Pons (tissue), 1 donor: ENCODE data around the gene CACNA1B.

ENCODE experiments used
- DNase-seq: peaks from one replicate; pipeline ENCODE4 v3.0.0-alpha.2; 2016; ENCODE audit warnings: low spot score

The CACNA1B gene

DNA sequence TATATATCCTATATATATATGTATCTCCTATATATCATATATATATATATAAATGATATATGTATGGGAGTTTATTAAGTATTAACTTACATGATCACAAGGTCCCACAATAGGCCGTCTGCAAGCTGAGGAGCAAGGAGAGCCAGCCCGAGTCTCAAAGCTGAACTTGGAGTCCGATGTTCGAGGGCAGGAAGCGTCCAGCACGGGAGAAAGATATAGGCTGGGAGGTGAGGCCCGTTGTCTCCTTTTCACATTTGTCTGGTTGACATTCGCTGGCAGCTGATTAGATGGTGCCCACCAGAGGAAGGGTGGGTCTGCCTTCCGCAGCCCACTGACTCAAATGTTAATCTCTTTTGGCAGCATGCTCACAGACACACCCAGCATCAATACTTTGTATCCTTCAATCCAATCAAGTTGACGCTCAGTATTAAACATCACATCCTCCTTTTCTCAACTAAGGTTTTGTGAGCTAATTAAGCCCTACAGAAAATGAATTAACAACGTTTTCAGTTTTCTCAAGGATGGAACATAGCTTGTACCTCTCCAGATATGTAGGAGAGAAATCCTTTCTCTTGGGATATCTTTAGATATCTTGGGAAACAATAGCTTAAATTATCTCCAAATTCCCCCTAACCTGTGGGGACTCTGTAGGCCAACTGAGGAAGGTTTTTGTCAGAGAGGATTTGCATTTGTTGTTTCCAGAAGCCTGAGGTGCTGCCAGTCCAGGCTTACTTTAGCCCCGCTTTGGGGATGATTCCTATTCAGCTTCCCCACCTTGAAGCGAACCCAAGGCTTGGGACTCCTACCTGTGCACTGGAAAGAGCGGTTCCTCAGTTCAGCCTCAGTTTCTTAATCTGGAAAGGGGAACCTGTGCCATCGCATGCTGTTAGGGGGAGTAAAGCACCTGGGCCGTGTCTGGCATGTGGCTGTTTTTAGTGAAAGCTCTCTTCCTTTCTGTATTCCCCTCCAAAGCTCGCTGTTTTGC lies 163.2 kb downstream of the CACNA1B start:
- DNase-seq: no peak

DNA sequence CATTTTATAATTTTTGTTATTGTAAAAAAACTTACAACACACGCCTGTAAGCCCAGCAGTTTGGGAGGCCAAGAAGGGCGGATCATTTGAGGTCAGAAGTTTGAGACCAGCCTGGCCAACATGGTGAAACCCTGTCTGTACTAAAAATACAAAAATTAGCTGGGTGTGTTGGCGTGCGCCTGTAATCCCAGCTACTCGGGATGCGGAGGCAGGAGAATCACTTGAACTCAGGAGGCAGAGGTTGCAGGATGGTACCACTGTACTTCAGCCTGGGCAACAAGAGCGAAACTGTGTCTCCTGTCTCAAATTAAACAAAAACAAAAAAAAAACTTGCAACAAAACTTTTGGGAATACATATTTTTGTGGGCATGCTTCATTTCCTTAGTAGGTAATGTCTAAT lies 164.6 kb downstream of the CACNA1B start:
- no peak for DNase-seq

DNA sequence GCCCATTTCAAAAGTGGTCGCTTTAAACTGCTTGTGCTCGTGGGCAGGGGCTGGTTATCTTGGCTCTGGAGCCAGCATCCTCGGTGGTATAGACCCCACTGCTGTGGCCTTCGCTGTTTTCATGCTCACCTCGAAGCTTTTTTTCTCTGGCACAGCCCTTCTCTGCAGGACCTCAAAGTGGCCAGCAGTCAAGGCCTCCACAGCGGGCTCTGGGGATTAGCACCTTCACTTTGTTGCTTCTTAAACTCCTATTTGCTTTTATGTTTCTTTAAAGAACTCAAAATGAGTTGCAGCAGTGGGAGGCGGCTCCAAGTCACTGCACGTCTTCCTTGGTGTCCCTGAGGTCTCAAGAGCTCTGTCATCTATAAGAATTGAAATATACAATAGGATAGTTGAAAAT lies 165.1 kb downstream of the CACNA1B start:
- no peak for DNase-seq

- no peak for DNase-seq
Observed at GRCh38 chr9:138043061-138043410, 165.5 kb downstream of the CACNA1B start.

GRCh38 chr9:138043411-138044345 lies 166.1 kb downstream of the CACNA1B start:
- DNase-seq: no peak

GRCh38 chr9:138044485-138045383 lies 167.2 kb downstream of the CACNA1B start:
- peak; percentile 36 for DNase-seq

GRCh38 chr9:138045541-138046490 lies 168.2 kb downstream of the CACNA1B start:
- no peak for DNase-seq

GRCh38 chr9:138046641-138047301 lies 169.2 kb downstream of the CACNA1B start:
- no peak for DNase-seq

DNA sequence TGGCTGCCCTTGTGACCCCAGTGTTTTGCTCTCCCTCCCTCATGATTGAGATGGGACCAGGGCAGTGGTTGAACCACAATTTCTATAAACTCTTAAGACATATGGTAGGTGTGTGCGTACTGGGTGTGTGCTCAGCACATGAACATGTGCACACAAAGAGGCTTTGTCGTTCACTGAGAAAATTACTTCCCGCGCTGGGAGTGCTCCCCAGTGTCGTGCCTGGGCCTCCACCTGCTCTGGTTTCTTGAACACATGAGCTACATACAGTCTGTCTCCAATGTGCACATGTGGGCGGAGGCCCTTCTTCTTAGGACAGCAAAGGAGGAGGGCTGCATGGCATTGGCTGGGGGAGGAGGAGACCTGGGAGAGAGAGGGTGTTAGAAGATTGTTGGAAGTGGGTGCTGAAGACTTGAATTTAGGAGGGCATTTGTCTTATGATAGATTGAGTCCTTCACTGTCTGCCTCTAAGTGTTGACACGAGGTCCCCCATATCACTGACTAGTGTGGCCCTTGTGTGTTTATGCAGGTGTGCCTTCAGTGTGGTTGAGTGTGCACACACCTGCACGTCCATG lies 170.0 kb downstream of the CACNA1B start:
- DNase-seq: no peak

DNA sequence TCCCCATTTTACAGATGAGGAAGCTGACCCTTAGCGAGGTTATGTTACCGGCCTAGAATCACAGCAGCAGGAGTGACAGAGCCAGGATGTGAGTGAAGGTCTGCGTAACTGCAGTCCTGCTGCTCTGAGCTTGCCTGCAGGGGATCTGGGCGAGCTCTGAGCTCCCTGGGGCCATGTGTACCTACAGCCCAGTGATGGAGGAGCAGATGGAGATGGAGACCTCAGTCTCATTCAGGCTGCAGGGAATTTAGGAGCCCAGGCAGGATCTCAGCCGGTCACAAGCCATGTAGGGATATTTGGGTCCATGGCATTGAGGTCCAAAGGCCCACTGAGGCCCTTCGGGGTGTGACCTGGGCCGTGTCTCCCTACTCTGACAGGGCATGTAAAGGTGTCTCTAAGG lies 170.6 kb downstream of the CACNA1B start:
- no peak for DNase-seq

DNA sequence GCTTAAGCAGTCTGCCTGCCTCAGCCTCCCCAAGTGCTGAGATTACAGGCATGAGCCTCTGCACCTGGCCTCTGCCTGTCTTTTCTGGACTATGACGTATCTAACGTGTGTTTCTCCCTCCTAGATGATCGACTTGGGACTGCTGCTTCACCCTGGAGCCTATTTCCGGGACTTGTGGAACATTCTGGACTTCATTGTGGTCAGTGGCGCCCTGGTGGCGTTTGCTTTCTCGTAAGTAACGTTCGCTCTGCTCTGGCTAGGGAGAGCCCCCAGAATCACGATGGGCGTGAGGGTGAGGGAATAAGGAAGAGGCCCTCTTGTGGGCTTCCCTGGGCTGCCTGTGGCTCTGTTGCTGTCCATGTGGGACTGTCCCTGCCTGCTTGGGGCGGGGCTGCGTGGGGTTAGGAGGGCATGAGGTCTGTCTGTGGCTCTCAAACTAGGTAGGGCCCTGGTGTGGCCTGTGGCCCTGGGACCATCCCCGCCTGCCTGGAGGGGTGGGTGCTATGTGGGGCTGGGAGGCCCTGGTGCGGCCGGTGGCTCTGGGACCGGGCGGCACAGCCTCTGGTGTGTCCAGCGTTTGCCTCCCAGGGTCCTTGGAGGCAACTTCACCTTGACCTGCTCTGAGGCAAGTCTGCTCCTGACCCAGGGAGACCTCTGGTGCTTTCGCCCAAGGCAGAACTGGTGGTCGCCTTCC lies 171.7 kb downstream of the CACNA1B start:
- DNase-seq: no peak

DNA sequence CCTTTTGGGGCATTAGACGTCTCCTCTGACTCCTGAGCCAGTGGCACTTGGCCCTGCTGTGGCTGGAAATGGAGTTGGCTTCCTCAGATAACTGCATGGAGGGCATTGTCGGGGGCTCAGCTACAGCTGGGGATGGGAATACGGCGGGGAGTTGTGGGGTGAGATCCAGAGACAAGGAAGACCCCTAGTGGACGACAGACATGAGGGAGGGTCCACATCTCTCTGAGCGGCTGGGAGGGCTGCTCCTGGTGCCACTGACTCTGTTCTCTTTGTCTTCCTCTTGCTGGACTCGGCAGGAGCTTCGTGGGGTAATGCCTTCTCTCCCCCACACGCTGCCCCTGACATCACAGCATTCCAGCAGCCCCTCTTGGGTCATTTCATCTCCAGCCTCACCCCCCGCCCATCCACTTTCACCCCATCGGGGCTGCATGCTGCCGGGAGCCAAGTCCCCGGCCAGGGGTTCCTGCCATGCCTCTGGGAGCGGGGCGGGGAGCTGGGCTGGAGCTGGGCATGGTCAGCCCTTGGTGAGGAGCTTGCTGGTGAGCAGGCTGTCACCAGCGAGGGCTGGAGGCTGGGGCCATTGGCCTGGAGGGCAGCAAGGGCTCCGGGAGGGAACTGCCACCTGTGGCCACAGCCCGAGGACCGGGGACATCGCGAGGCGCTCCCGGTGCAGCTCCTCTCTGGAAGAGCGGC lies 172.3 kb downstream of the CACNA1B start:
- no peak for DNase-seq

DNA sequence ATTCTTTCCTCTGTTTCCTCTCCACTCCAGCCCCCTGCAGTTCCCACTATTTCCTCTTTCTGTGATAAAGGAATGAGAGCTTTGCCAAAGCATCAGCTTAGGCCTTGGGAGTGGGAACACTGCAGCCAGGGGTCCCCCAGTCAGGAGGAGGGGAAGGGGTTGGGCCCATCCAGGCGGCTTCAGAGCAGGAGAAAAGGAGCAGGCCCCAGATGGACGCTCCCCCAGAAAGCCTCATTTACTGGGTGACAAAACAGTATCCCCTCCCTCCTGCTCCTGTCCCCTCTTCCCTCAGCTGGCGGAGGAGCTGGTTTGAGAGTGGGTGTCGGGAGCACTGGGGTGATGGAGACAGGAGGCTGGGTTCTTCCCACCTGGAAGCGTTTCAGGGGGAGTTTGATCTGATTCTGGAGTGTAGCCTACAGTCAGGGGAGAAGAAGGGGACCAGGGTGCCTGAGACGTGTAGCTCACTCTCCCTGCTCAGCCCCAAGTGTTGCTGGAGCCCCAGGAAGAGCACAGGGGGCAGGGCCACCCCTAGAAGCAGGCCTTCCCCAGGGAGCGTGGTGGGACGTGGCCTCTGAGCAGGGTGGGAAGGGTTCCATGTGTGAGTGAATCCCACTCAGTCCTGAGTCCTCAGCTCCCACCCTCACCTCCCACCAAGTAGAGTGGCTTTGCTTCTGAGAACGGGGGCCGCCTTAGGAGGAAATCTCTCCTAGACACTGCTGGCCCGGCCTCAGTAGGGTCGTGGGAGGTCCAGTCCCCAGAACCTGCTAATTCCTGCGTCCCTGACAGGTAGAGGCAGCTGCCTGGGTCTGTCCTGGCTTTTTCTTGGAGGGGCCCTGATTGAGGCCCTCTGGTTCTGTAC lies 173.1 kb downstream of the CACNA1B start:
- no peak for DNase-seq

DNA sequence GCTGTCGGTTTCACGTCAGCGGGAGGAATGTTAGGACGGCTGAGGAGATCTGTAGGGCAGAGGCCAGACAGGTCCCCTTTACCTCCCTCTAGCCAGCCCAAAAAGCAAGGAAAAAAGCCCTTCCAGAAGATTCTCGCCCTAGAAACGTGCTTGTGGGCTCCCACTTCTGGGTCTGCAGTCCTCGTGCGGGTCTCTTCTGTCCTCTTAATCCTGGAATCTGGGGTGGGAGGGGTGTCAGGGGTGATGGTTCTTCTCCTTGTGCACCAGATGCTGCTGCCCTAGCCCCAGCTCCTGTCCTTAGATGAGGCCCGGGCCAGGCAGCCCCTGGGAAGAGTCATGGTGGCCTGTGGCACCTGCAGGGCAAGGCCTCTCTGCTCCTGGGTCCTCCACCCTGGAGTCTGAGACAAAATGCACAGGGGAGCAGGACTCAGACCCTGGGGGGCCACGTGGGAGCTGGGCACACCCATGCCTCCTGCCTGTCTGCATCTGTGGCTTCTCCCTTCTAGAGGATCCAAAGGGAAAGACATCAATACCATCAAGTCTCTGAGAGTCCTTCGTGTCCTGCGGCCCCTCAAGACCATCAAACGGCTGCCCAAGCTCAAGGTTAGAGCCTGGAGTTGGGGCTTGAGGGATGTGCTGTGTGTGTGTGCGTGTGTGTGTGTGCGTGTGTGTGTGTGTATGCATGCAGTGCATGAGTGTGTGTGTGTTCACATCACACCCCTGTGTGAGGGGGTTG lies 174.2 kb downstream of the CACNA1B start:
- no peak for DNase-seq

DNA sequence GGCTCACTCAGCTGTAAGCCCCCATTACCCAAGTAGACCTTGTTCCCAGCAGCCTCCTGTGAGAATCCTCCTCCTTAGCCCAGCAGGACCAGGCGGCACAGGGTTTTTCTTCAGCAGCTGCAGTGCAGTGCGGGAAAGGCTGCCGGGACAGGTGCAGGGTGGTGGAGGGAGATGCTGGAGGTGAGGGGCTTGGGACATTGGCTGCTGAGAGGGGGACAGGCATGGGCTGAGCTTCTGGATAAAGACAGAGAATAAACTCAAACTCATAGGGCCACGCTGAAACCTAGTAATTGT lies 174.7 kb downstream of the CACNA1B start:
- no peak for DNase-seq

DNA sequence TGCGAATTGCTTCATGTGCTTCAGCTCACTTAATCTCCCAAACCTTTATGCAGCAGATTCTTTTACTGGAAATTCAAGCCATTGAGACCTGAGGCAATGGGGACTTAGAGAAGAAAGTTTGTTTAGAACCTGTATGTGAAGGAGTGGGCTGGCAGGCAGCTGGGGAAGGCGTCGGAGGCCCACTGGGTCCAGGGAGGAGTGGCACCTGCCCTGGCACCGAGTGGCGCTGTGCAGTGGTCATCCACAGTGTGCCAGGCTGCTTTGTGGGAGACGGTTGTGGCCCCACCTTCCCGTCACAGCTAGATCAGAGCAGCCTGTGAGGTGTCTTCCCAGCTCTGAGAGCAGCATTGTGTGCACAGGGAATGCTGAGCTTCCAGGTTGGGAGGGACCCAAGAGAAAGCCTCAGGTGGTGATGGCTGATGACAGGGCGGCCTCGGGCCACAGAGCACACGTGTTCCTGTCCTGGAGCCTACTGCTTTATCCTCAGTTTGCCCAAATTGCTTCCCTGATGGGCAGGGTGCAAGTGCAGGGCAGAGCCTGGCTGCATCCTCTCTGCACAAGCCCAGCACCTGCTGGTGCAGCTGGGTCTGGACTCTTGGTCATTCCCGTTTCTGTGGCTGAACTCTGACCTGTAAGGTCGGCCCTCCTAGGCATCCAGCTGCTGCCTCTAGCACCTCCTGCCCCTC lies 175.2 kb downstream of the CACNA1B start:
- no peak for DNase-seq
